DND-41 (cell line): Measurements from ENCODE around the gene GAPT.

Experiments
- ATAC-seq: fragments of 200-7000 bp; cut with Tn5 transposase; 3 replicates; pipeline ENCODE4 v1.9.1; 2021; ENCODE audit warnings: low read depth; ENCODE audit not compliant: insufficient read depth
- DNase-seq: peaks from one replicate; pipeline ENCODE4 v3.0.0-alpha.2; 2020
- H2AFZ ChIP-seq: 2 replicates; pipeline ENCODE4 v1.6.0; 2012; ENCODE audit warnings: low read depth, low read length
- H3K27ac ChIP-seq: 2 replicates; pipeline ENCODE4 v1.5.1; 2012; ENCODE audit warnings: low read length, inconsistent platforms
- H3K27me3 ChIP-seq: fragments of 200-600 bp; sonication (generic); 2 replicates; pipeline ENCODE4 v1.6.0; 2012; ENCODE audit warnings: low read length, mild to moderate bottlenecking, inconsistent platforms; ENCODE audit not compliant: insufficient read depth, poor library complexity
- H3K36me3 ChIP-seq: 2 replicates; pipeline ENCODE4 v1.5.1; 2012; ENCODE audit warnings: low read length, inconsistent platforms; ENCODE audit not compliant: insufficient read depth
- H3K4me1 ChIP-seq: 2 replicates; pipeline ENCODE4 v1.5.1; 2012; ENCODE audit warnings: mild to moderate bottlenecking, low read length; ENCODE audit not compliant: insufficient read depth
- H3K4me2 ChIP-seq: 2 replicates; pipeline ENCODE4 v1.6.0; 2012; ENCODE audit warnings: mild to moderate bottlenecking, moderate library complexity, low read length, inconsistent platforms; ENCODE audit not compliant: insufficient read depth
- H3K4me3 ChIP-seq, 2 experiments: fragments of 200-600 bp in 1 of 2; shearing (Covaris generic) in 1 of 2; 2 replicates each; pipeline ENCODE4 v1.5.1; 2012 to 2016; ENCODE audit warnings: inconsistent platforms in 2 of 2, low read length in 2 of 2, mild to moderate bottlenecking in 2 of 2, low read depth in 1 of 2, moderate library complexity in 1 of 2
- H3K79me2 ChIP-seq: 2 replicates; pipeline ENCODE4 v1.6.0; 2012; ENCODE audit warnings: low read length, inconsistent platforms; ENCODE audit not compliant: insufficient read depth
- H3K9ac ChIP-seq: 2 replicates; pipeline ENCODE4 v1.6.0; 2012; ENCODE audit warnings: low read depth, mild to moderate bottlenecking, inconsistent platforms, low read length, moderate library complexity
- H3K9me3 ChIP-seq: 2 replicates; pipeline ENCODE4 v1.5.1; 2012; ENCODE audit warnings: low read length, moderate library complexity, mild to moderate bottlenecking, inconsistent platforms; ENCODE audit not compliant: insufficient read depth, severe bottlenecking
- H4K20me1 ChIP-seq: 2 replicates; pipeline ENCODE4 v1.6.0; 2012; ENCODE audit warnings: low read length; ENCODE audit not compliant: insufficient read depth
- EZH2 ChIP-seq: IDR thresholded peaks from 3 replicates; pipeline ENCODE4 v1.6.1; 2012; ENCODE audit warnings: borderline replicate concordance, low read depth, mild to moderate bottlenecking, moderate library complexity, low read length, inconsistent platforms; ENCODE audit not compliant: severe bottlenecking
- TF ChIP-seq, protein P1 (sequence below): IDR thresholded peaks from 2 replicates; pipeline ENCODE4 v1.5.1; 2012; ENCODE audit warnings: borderline replicate concordance, low read length, moderate library complexity, mild to moderate bottlenecking; ENCODE audit not compliant: poor library complexity, severe bottlenecking; ENCODE audit errors: extremely low read depth

Gene GAPT

DNA sequence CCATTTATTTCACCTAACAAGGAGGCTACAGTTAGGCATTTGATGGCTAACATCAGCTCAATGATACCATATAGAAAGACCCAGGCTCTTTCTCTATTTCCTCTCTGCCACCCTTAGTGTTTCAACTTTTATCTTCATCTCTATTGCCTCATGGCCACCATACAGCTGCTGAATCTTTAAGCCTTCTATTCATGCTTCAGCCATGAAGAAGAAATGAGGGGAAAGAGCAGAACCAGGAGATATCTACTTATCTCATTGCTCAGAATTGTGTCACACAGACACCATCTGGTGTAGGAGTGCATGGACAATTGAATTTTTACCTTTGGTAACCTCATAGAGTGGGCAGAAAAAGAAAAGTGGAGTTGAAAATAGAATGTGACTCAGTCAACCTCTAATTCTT lies 6.7 kb downstream of the GAPT start:
- no peak overlapping the region for H3K4me3 ChIP-seq
- no peak overlapping the region for H3K27ac ChIP-seq
- no peaks in the 10 kb centered on the region for H3K4me1 ChIP-seq
- no peak overlapping the region for H3K9ac ChIP-seq
- no peaks in the 10 kb centered on the region for H3K27me3 ChIP-seq
- no peak overlapping the region for H2AFZ ChIP-seq
- no peaks in the 10 kb centered on the region for H3K9me3 ChIP-seq
- no peak overlapping the region for H3K4me2 ChIP-seq
- DNase-seq (no peak), ATAC-seq (no peak)
- H4K20me1 ChIP-seq, result no peaks in the 10 kb centered on the region
- no peak for TF ChIP-seq EZH2
- TF ChIP-seq, protein P1, sequence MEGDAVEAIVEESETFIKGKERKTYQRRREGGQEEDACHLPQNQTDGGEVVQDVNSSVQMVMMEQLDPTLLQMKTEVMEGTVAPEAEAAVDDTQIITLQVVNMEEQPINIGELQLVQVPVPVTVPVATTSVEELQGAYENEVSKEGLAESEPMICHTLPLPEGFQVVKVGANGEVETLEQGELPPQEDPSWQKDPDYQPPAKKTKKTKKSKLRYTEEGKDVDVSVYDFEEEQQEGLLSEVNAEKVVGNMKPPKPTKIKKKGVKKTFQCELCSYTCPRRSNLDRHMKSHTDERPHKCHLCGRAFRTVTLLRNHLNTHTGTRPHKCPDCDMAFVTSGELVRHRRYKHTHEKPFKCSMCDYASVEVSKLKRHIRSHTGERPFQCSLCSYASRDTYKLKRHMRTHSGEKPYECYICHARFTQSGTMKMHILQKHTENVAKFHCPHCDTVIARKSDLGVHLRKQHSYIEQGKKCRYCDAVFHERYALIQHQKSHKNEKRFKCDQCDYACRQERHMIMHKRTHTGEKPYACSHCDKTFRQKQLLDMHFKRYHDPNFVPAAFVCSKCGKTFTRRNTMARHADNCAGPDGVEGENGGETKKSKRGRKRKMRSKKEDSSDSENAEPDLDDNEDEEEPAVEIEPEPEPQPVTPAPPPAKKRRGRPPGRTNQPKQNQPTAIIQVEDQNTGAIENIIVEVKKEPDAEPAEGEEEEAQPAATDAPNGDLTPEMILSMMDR, result no peak
- no peaks in the 10 kb centered on the region for H3K36me3 ChIP-seq
- H3K79me2 ChIP-seq, result no peaks in the 10 kb centered on the region

DNA sequence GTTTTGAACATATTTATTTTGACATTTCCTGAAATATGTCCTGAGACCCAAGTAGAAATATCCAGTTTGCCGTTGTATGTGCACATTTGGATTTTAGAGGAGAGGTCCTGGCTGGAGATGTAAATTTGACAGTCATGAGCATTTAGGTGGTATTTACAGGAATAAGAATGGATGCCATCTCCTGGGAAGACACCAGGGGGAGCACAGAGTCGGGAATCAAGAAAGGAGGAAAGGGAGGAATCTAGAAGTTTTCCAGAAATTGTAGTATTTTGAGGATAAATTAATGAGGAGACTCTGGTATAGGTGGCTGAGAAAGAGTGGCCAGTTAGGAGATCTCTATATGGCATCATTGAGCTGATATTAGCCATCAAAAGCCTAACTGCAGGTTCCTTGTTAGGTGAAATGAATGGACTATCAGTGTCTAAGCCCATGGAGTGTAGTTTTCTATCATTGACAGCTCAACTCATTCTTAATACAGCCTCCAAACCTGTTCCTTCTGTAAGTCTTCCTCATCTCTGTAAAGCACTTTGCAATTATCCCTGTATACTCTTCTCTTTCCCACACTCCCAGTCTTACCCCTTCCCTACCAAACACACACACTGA lies 7.2 kb downstream of the GAPT start:
- Histone ChIP-seq H3K36me3 (no peaks in the 10 kb centered on the region), H3K4me1 (no peaks in the 10 kb centered on the region), H3K79me2 (no peaks in the 10 kb centered on the region), H4K20me1 (no peaks in the 10 kb centered on the region), H3K4me2 (no peak overlapping the region), H2AFZ (no peak overlapping the region), H3K27ac (no peak overlapping the region), H3K27me3 (no peaks in the 10 kb centered on the region), H3K4me3 (no peak overlapping the region), H3K9ac (no peak overlapping the region), H3K9me3 (no peaks in the 10 kb centered on the region)
- DNase-seq, result no peak
- ATAC-seq, result no peak
- TF ChIP-seq, protein P1, result peak; percentile 59
- TF ChIP-seq EZH2, result no peak

DNA sequence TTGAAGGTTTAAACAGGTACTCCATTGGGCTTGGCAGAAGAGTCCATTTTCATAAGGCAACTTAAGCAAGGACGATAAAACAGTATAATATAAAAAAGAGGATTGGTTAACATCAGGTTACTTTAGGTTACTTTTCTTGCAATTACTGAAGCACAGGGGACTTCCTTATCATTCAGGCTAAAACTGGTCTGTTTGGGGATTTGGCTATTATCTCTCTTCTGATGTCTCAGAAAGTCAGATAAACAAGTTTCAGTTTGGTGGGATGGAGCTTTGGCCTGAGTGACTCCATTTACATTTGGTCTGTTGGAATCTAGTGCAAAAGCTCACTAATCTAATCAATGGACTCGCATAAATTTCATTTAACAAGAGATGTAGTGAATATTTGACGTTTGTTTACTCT lies 8.0 kb downstream of the GAPT start:
- Histone ChIP-seq H3K27me3 (no peaks in the 10 kb centered on the region), H3K79me2 (no peaks in the 10 kb centered on the region), H3K9me3 (no peaks in the 10 kb centered on the region), H3K36me3 (no peaks in the 10 kb centered on the region), H4K20me1 (no peaks in the 10 kb centered on the region), H3K4me2 (no peak overlapping the region), H3K4me3 (no peak overlapping the region), H3K9ac (no peak overlapping the region), H2AFZ (no peak overlapping the region), H3K4me1 (no peaks in the 10 kb centered on the region), H3K27ac (no peak overlapping the region)
- ATAC-seq, result no peak
- TF ChIP-seq EZH2, result no peak
- TF ChIP-seq, protein P1, result no peak
- DNase-seq, result no peak

DNA sequence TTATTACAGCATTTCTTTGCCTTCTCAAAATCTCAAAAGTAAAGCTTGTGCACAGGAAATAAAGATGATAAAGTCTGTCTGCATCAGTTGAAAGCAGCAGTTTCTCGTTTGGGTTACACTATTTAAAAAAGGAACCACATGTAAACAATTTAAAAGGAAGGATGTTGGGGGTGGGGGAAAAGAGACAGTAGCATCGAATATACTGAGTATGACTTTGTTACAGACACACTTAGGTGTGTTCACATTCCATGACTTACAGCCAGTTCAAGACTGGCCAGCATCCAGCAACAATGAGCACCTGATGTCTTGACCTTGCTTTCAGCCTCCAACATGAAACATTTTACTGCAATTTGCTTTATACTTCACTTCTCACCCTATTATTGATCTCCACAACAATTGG lies 8.7 kb downstream of the GAPT start:
- Histone ChIP-seq H3K36me3 (no peaks in the 10 kb centered on the region), H3K4me2 (no peak overlapping the region), H3K27ac (no peak overlapping the region), H3K4me1 (no peaks in the 10 kb centered on the region), H3K4me3 (no peak overlapping the region), H3K9me3 (no peaks in the 10 kb centered on the region), H4K20me1 (no peaks in the 10 kb centered on the region), H3K9ac (no peak overlapping the region), H3K79me2 (no peaks in the 10 kb centered on the region), H3K27me3 (no peaks in the 10 kb centered on the region), H2AFZ (no peak overlapping the region)
- DNase-seq, result no peak
- ATAC-seq, result no peak
- no peak for TF ChIP-seq EZH2
- TF ChIP-seq, protein P1, result no peak
